IPS DF 19.7 (cell line): ENCODE measurements around the gene FOSL1.

ENCODE experiments used
- DNase-seq: peaks from one replicate; pipeline ENCODE4 v3.0.0-alpha.2; 2013; ENCODE audit warnings: low read depth, low spot score

FOSL1 gene

DNA sequence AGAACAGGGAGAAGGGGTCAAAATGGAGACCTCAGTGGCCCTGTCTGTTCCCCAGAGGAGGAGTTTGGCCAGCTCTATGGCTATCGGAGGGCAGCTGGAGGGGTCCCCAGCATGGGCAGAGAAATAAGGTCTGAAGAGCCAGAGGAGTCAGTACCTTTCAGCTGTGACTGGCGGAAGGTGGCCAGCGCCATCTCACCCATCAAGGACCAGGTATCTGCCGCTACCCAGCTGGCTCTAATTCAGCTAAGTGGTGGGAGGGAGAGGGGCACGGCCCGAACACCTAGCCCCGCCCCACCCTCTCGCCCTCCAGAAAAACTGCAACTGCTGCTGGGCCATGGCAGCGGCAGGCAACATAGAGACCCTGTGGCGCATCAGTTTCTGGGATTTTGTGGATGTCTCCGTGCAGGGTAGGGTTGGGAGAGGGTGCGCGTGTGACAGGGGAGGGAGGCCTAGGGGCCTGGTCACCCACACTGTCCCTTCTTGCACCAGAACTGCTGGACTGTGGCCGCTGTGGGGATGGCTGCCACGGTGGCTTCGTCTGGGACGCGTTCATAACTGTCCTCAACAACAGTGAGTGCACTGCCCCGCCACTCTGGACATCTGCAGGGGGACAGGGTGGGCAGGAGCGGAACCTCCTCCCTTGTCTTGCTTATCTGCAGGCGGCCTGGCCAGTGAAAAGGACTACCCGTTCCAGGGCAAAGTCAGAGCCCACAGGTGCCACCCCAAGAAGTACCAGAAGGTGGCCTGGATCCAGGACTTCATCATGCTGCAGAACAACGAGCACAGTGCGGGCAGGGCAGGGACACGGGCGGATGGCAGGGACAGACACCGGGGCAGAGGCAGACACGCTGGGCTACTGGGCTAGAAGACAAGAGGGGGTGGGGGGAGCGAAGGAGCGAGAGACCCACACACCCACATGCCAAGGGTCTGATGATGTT lies 17.8 kb downstream of the FOSL1 start:
- no peak for DNase-seq

- no peak for DNase-seq
These were observed 19.3 kb downstream of the FOSL1 start for GRCh38 chr11:65880844-65881421.

DNA sequence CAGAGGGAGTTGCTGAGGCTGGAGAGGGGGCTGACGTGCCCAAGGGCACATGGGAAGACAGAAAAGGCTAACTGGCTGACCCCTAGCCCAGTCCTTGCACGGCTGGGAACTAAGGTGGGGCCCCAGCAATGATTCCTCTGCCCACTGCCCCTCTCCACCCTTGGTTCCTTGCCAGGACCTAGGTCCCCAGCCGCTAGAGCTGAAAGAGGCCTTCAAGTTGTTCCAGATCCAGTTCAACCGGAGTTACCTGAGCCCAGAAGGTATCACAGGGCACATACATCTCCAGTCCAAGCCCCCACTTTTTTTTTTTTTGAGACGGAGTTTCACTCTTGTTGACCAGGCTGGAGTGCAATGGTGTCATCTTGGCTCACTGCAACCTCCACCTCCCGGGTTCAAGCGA lies 20.2 kb downstream of the FOSL1 start:
- no peak for DNase-seq

DNA sequence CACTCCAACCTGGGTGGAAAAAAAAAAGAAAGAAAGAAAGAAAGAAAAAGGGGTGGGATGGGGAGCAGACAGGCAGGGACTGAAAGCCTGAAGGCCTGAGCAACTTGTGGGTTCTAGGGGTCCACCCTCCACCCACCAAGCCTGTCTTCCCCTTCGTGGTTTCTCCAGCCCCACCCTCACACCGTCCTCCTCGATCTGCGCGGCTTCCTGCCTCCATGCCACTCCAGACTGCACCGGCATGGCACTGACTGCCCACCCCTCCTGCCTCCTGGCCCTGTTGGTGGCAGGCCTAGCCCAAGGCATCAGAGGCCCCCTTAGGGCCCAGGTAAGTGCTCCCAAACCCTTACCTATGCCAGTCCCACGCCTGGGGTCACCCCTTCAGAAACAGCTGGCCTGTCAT lies 20.6 kb downstream of the FOSL1 start, which contains the start of gene CTSW:
Gene CTSW, plus strand, starts transcription at position 221 of the 400 bp plus-strand sequence. Its CDS starts 18 bp downstream, at position 239.
- DNase-seq: no peak

- DNase-seq: no peak
These were observed 26.7 kb downstream of the FOSL1 start for GRCh38 chr11:65873318-65874156.

GRCh38 chr11:65872586-65873317 lies 27.4 kb downstream of the FOSL1 start, which contains the start of gene EFEMP2:
EFEMP2 (minus strand) TSS chr11:65872800; CDS start chr11:65872354, 446 bp downstream.
- DNase-seq: no peak

DNA sequence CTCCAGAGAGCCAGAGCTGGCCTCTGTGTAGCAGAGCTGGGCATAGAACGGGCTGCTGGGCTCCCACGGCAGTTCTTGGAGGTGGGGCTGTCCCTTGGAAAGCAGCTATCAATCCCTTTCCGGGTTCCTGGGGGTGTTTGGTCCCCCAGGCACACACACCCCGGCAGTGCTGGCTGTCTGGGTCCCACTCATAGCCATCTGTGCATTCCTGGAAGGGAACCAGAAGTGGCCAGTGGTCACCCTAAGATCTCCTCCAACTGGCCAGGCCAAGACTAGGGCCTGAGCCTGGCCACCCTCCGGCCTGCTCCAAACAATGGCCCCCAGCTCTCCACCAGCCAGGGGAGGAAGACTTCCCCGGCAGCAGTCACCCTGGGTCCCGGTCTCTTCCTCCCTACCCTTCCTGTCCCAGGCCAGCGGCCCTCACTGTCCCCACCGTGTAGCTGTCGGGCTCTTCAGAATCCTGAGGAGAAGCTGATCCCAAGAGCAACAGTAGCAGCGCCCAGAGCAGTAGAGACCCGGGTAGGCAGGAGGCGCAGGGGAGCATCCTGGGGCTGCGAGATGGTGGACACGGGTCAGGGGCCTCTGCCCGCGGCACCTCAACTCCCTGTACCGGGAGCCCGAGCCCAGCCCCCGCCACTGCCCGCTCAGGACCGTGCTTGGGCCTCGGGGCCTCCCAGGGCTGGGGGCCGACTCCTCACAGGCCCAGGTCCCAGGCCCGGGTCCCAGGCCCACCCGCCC lies 28.2 kb downstream of the FOSL1 start:
- no peak for DNase-seq

- no peak for DNase-seq
These were observed 29.2 kb downstream of the FOSL1 start for GRCh38 chr11:65870706-65871681.

DNA sequence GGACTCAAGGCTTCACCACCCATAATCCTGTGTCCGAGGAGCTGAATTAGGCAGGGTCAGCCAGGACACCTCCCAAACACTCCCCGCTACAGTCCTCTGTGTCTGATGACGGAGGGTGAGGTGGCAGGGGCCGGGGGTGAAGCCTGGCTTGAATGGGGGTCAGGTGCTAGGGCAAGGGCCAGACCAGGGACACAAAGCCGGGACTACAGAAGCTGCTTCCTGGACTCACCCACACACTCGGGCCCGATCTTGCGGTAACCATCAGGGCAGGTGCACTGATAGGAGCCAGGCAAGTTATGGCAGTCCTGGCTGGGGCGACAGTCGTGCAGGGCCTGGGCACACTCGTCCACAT lies 29.9 kb downstream of the FOSL1 start:
- DNase-seq: no peak

DNA sequence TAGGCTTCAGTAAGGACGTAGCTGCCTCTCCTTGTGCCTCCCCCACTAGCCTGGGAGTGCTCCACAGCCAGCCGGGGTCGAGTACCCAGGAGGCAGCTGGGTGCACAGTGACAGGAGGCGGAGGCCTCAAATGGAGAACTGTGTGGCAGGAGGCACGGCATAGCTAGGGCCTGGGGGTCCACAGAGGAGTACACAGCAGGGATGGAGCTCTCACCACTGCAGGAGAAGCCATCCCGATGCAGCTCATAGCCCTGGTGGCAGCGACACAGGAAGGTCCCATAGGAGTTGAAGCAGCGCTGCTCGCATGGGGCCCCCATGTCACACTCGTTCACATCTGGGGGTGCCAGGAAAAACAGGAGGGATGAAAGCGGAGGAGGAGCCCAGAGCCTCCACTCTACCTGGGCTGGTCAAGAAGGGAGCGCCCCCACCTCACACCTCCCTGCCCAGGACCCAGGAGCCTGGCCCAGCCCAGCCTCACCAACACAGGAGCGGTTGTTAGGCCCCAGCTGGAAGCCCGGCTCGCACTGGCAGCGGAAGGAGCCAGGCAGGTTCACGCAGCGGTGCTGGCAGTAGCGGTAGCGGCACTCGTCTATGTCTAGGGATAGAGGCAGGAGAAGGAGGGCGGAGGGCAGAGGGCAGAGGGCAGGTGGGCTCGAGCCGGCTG lies 30.4 kb downstream of the FOSL1 start:
- no peak for DNase-seq

- DNase-seq: no peak
These were observed 31.3 kb downstream of the FOSL1 start for GRCh38 chr11:65868907-65869306.

DNA sequence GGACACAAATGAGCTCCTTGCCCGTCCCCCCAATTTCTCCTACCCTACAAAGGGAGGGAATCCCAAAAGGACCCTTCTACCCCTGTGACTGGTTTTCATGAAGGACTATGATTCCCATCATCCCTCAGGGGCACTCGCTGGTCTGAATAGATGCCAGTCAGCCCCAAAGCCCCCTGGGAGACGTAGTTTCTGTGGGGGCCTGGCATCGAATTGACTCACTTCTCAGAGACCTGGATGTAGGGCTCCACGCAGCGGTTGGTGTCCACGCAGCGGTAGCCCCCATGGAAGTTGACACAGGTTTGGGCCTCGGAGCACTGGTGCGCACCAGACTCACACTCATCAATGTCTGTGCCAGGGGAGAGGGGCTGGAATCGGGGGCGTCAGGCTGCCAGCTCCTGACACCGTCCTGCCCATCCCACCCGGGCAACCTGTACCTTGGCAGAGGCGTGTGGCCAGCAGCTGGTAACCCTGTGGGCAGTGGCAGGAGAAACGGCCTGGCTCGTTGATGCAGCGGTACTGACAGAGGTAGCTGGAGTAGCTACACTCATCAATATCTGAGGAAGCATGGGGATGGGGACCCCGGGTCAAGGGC lies 32.0 kb downstream of the FOSL1 start:
- DNase-seq: no peak

GRCh38 chr11:65867284-65868071 lies 32.7 kb downstream of the FOSL1 start:
- DNase-seq: no peak

- no peak for DNase-seq
These were observed 33.5 kb downstream of the FOSL1 start for GRCh38 chr11:65866509-65867283.

DNA sequence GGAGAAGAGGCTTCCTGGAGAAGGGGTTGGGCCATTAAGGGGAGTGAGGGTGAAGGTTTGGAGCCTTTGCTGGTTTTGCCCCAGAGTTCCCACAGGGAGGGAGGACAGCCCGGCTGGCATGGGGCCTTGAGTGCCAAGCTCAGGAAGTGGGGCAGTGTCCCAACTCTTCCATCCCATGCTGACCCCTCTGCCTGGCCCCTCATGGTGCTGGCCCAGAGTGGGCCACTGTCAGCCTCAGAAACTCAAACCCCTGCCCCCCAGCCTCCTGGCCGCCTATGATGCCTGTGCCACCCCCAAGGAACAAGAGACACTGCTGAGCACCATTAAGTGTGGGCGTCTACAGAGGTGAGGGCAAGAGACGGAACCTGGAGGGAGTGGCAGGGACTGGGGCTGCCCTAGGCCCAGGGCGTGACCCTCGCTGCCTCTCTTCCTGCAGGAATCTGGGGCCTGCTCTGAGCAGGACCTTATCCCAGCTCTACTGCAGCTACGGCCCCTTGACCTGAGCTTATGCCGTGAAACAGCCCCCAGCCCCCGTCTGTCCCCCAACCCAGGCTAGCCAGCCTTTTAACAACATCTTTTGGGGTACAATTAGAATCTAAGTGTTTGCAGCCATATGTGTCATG lies 34.5 kb downstream of the FOSL1 start:
- no peak for DNase-seq

DNA sequence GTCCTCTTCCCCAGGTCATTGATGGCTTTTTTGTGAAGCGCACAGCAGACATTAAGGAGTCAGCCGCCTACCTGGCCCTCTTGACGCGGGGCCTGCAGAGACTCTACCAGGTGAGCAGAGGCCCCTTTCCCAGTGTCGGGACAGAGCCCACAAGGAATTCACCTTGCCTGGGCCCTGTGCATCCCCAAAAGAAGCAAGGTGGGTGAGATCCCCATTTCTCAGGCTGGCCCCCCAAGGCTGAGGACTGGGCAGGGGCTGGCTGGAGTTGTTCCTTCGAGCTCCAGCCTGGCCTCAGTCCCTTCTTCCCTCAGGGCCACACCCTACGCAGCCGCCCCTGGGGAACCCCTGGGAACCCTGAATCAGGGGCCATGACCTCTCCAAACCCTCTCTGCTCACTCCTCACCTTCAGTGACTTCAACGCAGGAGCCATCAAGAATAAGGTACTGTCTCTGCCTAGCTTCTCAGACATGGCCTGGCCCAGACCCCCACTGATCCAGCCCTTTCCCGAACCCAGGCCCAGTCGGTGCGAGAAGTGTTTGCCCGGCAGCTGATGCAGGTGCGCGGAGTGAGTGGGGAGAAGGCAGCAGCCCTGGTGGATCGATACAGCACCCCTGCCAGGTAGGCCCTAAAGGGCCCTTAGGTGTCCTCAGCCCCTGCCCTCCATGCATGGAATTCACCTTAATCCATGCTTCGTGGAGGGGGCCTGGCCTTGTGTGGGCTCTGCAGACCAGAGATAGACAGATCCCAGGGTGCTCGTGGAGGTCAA lies 35.3 kb downstream of the FOSL1 start:
- DNase-seq: no peak
